ENCODE results near the gene RGSL1. TPM values are rescaled to one million over a fixed set of nuclear protein-coding genes. Genes with fewer than 3 reads are reported as not detected.

RGSL1 gene
- total and polyA plus RNA-seq, 2 experiments from 2014 or later: not detected

DNA sequence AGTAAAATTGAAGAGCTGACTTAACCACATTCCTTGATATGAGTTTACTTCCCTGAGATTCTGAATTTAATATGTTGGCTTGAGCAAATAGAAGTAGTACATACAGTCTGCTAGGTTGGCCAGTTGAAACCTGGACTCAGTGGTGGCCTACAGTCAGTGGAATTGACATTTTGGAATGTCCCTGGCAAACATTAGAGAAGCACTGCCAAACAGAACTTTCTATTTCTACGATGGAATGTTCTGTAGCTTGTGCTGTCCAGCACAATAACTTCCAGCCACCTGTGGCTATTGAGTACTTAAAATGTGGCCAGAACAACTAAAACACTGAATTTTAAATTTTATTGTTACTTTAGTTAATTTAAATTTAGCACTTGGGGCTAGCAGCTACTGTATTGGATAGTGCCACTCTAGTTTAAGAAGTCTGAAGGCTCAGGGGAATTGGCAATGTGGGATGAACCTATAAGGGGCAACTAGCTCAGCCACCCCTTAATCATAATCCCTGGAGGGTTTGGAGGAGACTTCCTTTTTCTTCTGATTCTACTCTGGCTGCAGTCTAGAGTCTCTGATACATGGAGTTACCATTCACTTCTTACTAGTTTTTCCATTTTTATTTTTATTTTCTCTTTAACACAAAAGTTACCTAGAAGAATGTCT lies 39.2 kb upstream of the RGSL1 start:
- Histone ChIP-seq H3K9ac (no peak overlapping the region), H3K4me2 (ENCODE audit: unreplicated experiment) (no peak overlapping the region), H2AFZ (no peak overlapping the region), H3K27me3 (replicated peaks; ENCODE audit: insufficient read depth) (no peaks in the 10 kb centered on the region), H3K9me2 (ENCODE audit: insufficient read depth) (no peaks in the 10 kb centered on the region), H3K9me3 (ENCODE audit: low read depth) (no peaks in the 10 kb centered on the region), H3K27ac (no peak overlapping the region), H3F3A (ENCODE audit: insufficient read depth) (no peaks in the 10 kb centered on the region), H4K20me1 (ENCODE audit: insufficient read depth) (no peaks in the 10 kb centered on the region), H3K4me1 (ENCODE audit: insufficient read depth) (no peaks in the 10 kb centered on the region), H3K4me3 (no peak overlapping the region), H3K36me3 (ENCODE audit: low read depth) (no peaks in the 10 kb centered on the region), H3K79me2 (ENCODE audit: insufficient read depth) (no peaks in the 10 kb centered on the region)
- no peak for DNase-seq
- TF ChIP-seq EZH2 (IDR thresholded peaks at IDR 0.05; ENCODE audit: insufficient read depth, poor library complexity, severe bottlenecking) (no peak), EZH2phosphoT487 (IDR thresholded peaks at IDR 0.05; ENCODE audit: insufficient read depth, low read depth) (no peak)
- WGBS, 2 experiments (ENCODE audit: low coverage in 1 of 2, low lambda C conversion rate in 2 of 2, missing lambda C conversion rate in 2 of 2): 13 to 17% methylated on average over 1 of the region's 1 CpG
- in situ Hi-C loops (cut with MboI): loop anchor here (25.0 kb wide), 1 partner anchor 923 kb away; the partner anchor contains the start of gene CACNA1E

DNA sequence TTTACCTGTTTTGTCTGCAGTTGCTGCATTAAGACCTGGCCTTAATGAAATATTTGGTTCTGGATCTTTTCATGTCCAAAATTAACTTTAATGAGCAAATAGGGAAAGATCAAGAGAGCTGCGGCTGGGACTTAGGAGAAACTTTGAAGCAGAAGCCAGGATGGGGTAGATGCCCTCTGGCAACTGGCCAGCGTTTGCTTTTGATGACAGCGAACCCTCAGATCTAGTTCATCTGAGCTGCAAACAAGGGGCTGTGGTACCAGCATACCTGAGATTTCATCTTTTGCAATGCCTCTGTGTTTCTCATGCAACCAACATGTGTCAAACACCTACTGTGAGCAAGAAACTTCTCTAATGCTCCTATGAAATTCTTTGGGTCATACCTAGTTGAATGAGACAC lies 36.5 kb upstream of the RGSL1 start:
- TF ChIP-seq EZH2 (IDR thresholded peaks at IDR 0.05; ENCODE audit: insufficient read depth, poor library complexity, severe bottlenecking) (no peak), EZH2phosphoT487 (IDR thresholded peaks at IDR 0.05; ENCODE audit: insufficient read depth, low read depth) (no peak)
- no peaks in the 10 kb centered on the region for H3K9me3 ChIP-seq (ENCODE audit: low read depth)
- no peaks in the 10 kb centered on the region for H3K36me3 ChIP-seq (ENCODE audit: low read depth)
- H3K4me1 ChIP-seq (ENCODE audit: insufficient read depth): no peaks in the 10 kb centered on the region
- no peak overlapping the region for H3K9ac ChIP-seq
- WGBS, 2 experiments (ENCODE audit: low coverage in 1 of 2, low lambda C conversion rate in 2 of 2, missing lambda C conversion rate in 2 of 2): 43 to 46% methylated on average over 3 of the region's 3 CpGs
- H3K79me2 ChIP-seq (ENCODE audit: insufficient read depth): no peaks in the 10 kb centered on the region
- no peaks in the 10 kb centered on the region for H3K9me2 ChIP-seq (ENCODE audit: insufficient read depth)
- H2AFZ ChIP-seq: no peak overlapping the region
- no peak overlapping the region for H3K4me2 ChIP-seq (ENCODE audit: unreplicated experiment)
- no peak overlapping the region for H3K27ac ChIP-seq
- no peaks in the 10 kb centered on the region for H3K27me3 ChIP-seq (replicated peaks; ENCODE audit: insufficient read depth)
- no peak for DNase-seq
- no peaks in the 10 kb centered on the region for H3F3A ChIP-seq (ENCODE audit: insufficient read depth)
- no peaks in the 10 kb centered on the region for H4K20me1 ChIP-seq (ENCODE audit: insufficient read depth)
- in situ Hi-C loops (cut with MboI): loop anchor here (25.0 kb wide), 1 partner anchor 926 kb away; the partner anchor contains the start of gene CACNA1E
- no peak overlapping the region for H3K4me3 ChIP-seq

DNA sequence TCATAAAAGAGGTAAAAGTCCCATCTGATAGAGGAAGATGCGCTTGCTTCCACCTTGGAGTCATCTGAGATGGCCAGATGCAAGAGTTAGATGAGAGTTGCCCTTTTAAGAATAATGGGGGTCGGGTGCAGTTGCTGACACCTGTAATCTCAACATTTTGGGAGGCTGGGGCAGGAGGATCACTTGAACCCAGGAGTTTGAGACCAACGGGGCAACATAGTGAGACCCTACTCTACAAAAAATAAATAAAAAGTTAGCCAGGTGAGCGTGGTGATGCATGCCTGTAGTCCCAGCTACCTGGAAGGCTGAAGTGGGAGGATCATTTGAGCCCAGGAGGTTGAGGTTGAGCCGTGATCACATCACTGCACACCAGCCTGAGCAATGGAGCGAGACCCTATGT lies 36.0 kb upstream of the RGSL1 start:
- DNase-seq: no peak
- in situ Hi-C loops (cut with MboI): loop anchor here (25.0 kb wide), 1 partner anchor 927 kb away; the partner anchor contains the start of gene CACNA1E
- Histone ChIP-seq H3K27ac (no peak overlapping the region), H3K27me3 (replicated peaks; ENCODE audit: insufficient read depth) (no peaks in the 10 kb centered on the region), H4K20me1 (ENCODE audit: insufficient read depth) (no peaks in the 10 kb centered on the region), H3K9me2 (ENCODE audit: insufficient read depth) (no peaks in the 10 kb centered on the region), H3K9ac (no peak overlapping the region), H3K4me1 (ENCODE audit: insufficient read depth) (no peaks in the 10 kb centered on the region), H3K36me3 (ENCODE audit: low read depth) (no peaks in the 10 kb centered on the region), H3F3A (ENCODE audit: insufficient read depth) (no peaks in the 10 kb centered on the region), H3K4me2 (ENCODE audit: unreplicated experiment) (no peak overlapping the region), H3K9me3 (ENCODE audit: low read depth) (no peaks in the 10 kb centered on the region), H3K4me3 (no peak overlapping the region), H2AFZ (no peak overlapping the region), H3K79me2 (ENCODE audit: insufficient read depth) (no peaks in the 10 kb centered on the region)
- no peak for TF ChIP-seq EZH2phosphoT487 (IDR thresholded peaks at IDR 0.05; ENCODE audit: insufficient read depth, low read depth)
- TF ChIP-seq EZH2 (IDR thresholded peaks at IDR 0.05; ENCODE audit: insufficient read depth, poor library complexity, severe bottlenecking): no peak
- WGBS, 2 experiments (ENCODE audit: low coverage in 1 of 2, low lambda C conversion rate in 2 of 2, missing lambda C conversion rate in 2 of 2): 70 to 72% methylated on average over 6 of the region's 6 CpGs

DNA sequence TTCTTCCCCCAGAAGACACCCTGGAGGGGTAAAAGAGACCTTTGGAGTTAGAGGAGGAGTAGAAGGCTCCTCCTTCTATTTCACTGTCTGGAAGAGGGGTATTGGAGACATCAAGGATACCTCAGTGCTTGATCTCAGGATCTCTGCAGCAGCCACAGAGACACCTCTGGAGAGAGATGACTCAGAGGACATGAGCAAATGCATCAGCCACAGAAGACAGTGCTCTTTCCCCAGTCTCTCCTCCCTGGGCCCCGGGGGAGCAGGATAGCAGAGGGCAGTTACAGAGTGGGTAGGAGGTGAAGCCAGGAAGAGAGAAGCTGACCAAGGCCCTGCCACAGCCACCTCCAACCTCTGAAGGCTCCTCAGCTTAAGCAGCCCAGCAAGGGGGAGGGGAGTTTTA lies 34.2 kb upstream of the RGSL1 start:
- Histone ChIP-seq H3F3A (ENCODE audit: insufficient read depth) (no peaks in the 10 kb centered on the region), H4K20me1 (ENCODE audit: insufficient read depth) (no peaks in the 10 kb centered on the region), H2AFZ (no peak overlapping the region), H3K27me3 (replicated peaks; ENCODE audit: insufficient read depth) (no peaks in the 10 kb centered on the region), H3K4me3 (no peak overlapping the region), H3K79me2 (ENCODE audit: insufficient read depth) (no peaks in the 10 kb centered on the region), H3K36me3 (ENCODE audit: low read depth) (no peaks in the 10 kb centered on the region), H3K9me2 (ENCODE audit: insufficient read depth) (no peaks in the 10 kb centered on the region), H3K4me1 (ENCODE audit: insufficient read depth) (no peaks in the 10 kb centered on the region), H3K9me3 (ENCODE audit: low read depth) (no peaks in the 10 kb centered on the region), H3K4me2 (ENCODE audit: unreplicated experiment) (no peak overlapping the region), H3K27ac (no peak overlapping the region), H3K9ac (no peak overlapping the region)
- in situ Hi-C loops (cut with MboI): loop anchor here (25.0 kb wide), 1 partner anchor 928 kb away; the partner anchor contains the start of gene CACNA1E
- WGBS, 2 experiments (ENCODE audit: low coverage in 1 of 2, low lambda C conversion rate in 2 of 2, missing lambda C conversion rate in 2 of 2): 53 to 56% methylated on average over 1 of the region's 1 CpG
- no peak for TF ChIP-seq EZH2 (IDR thresholded peaks at IDR 0.05; ENCODE audit: insufficient read depth, poor library complexity, severe bottlenecking)
- DNase-seq: peak; percentile 41

Data from GM23248 (cell line).